ENCODE measurements around the gene PCGF1. TPM values are rescaled to one million over a fixed set of nuclear protein-coding genes. Genes with fewer than 3 reads are reported as not detected.

PCGF1 gene
- total and polyA plus RNA-seq, 2 experiments from 2014 or later: 10.9 to 14.2 TPM

DNA sequence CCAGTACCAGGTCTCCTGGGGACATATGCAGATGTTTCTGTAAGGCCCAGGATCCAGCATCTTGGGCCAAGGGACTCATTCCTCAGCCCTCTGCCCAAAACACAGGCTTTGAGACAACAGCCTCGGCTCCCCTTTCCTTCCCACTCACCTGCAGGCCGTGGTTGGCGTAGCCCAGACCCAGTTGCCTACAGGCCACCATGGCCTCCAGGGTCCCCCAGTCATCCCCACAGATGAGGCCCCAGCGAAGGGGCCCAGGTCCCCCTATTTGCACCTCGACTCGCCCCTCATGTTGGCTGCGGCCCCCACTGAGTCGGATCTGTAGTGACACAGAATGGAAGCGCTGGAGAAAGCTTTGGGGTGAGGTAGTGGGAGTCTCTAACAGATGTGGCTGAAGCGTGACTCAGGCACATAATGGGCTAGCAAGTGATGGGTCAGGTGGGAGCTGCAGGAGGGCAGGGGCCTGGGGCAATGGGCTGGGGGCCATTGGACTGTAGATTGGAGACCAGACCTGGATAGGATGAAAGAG, 28.0 kb upstream of the PCGF1 start:
- Histone ChIP-seq H3K9me3 (ENCODE audit: low read depth) (no peaks in the 10 kb centered on the region), H3K4me1 (ENCODE audit: low read depth) (peaks cover 4% of the 10 kb centered on the region), H3K4me3 (no peak overlapping the region), H3K36me3 (peaks cover 9% of the 10 kb centered on the region), H3K27ac (no peak overlapping the region), H3K27me3 (no peaks in the 10 kb centered on the region)
- TF ChIP-seq, protein P1, sequence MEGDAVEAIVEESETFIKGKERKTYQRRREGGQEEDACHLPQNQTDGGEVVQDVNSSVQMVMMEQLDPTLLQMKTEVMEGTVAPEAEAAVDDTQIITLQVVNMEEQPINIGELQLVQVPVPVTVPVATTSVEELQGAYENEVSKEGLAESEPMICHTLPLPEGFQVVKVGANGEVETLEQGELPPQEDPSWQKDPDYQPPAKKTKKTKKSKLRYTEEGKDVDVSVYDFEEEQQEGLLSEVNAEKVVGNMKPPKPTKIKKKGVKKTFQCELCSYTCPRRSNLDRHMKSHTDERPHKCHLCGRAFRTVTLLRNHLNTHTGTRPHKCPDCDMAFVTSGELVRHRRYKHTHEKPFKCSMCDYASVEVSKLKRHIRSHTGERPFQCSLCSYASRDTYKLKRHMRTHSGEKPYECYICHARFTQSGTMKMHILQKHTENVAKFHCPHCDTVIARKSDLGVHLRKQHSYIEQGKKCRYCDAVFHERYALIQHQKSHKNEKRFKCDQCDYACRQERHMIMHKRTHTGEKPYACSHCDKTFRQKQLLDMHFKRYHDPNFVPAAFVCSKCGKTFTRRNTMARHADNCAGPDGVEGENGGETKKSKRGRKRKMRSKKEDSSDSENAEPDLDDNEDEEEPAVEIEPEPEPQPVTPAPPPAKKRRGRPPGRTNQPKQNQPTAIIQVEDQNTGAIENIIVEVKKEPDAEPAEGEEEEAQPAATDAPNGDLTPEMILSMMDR (IDR thresholded peaks at IDR 0.05; ENCODE audit: low read depth, low read length): no peak
- DNase-seq (ENCODE audit: low read depth in 1 of 2, low spot score in 1 of 2): no peak

DNA sequence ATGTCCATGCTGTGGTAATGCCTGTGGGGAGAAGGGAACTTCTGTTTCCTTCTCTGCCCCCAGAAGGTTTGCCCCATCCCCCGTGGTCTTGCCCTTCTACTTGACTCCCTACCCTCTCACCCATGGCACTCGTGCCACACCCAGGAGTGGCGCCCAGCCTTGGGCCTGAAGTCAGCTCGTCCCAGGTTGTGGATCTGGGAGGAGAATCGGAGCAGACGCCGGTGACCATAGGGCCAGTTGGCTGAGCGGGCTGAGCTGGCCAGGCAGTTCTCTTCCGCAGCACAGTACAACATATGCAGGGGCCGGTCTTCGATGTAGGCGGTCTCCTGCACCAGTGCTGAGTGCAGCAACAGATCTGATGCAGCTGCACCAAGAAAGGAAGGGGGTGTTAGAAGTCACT, 26.9 kb upstream of the PCGF1 start:
- no peak overlapping the region for H3K27ac ChIP-seq
- TF ChIP-seq, protein P1 (IDR thresholded peaks at IDR 0.05; ENCODE audit: low read depth, low read length): no peak
- no peak for DNase-seq (ENCODE audit: low read depth in 1 of 2, low spot score in 1 of 2)
- no peaks in the 10 kb centered on the region for H3K9me3 ChIP-seq (ENCODE audit: low read depth)
- H3K4me3 ChIP-seq: no peak overlapping the region
- H3K4me1 ChIP-seq (ENCODE audit: low read depth): peaks cover 5% of the 10 kb centered on the region
- no peaks in the 10 kb centered on the region for H3K27me3 ChIP-seq
- H3K36me3 ChIP-seq: peaks cover 9% of the 10 kb centered on the region

DNA sequence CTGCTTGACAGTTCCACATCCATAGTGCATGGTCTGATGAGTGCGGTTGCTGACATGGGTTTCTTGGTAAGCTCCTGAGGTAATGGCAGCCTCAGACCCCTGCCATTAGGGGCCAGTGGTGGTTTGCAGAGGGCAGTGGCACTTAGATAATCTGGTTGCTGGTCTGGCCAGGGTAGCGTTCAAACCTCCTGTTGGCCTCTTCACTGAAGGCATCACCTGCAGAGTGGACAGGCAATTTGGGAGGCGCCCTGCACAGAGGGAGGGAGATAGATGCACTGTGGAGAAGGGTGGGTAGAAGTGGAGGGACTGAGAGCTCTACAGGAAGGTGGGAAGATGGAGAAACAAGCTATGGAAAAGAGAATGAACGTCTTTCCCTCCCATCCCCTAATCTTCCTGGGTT, 26.0 kb upstream of the PCGF1 start:
- Histone ChIP-seq H3K36me3 (peaks cover 9% of the 10 kb centered on the region), H3K4me1 (ENCODE audit: low read depth) (peaks cover 8% of the 10 kb centered on the region), H3K4me3 (no peak overlapping the region), H3K27ac (no peak overlapping the region), H3K27me3 (no peaks in the 10 kb centered on the region), H3K9me3 (ENCODE audit: low read depth) (no peaks in the 10 kb centered on the region)
- TF ChIP-seq, protein P1 (IDR thresholded peaks at IDR 0.05; ENCODE audit: low read depth, low read length): no peak
- DNase-seq (ENCODE audit: low read depth in 1 of 2, low spot score in 1 of 2): no peak

DNA sequence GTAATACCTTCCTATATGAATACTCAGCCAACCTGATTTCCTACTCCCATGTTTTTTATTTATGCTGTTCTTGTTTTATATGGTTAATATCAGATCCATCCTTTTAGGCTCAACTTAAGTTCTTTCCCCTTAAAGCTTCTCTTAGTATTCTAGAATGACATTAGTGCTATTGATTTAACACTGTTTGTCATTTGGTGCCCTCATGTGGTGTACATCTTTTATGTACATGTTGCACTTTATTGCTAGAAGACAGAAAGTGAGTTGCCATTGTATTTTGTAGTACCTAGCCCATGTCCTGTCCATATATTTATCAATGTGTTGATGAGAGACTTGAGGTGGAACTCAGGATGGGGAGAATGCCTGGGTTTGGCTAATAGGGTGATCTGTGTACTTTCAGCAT, 24.7 kb upstream of the PCGF1 start:
- Histone ChIP-seq H3K4me3 (no peak overlapping the region), H3K9me3 (ENCODE audit: low read depth) (no peaks in the 10 kb centered on the region), H3K27me3 (no peaks in the 10 kb centered on the region), H3K27ac (no peak overlapping the region), H3K36me3 (peaks cover 9% of the 10 kb centered on the region), H3K4me1 (ENCODE audit: low read depth) (peaks cover 9% of the 10 kb centered on the region)
- DNase-seq (ENCODE audit: low read depth in 1 of 2, low spot score in 1 of 2): peak in 1 of 2 donors; percentile 68
- TF ChIP-seq, protein P1 (IDR thresholded peaks at IDR 0.05; ENCODE audit: low read depth, low read length): peak; percentile 31

DNA sequence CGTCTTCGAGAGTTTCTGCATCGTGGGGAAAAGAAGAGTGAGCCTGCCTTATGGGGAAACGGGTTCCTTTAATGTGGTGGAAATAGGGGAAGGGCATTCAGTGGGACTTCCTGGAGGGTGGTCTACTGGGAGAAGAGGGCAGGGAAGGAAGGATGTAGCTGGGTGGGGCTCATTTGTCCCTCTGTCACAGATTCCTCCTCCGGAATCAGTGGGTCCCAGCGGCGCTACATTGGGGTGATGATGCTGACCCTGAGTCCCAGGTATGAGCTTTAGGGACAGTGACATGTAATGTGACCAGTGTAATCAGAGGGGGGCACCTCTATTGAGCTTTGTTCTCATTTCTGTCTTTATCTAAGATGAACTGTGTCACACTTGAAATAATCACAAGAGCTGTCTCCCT, 24.2 kb upstream of the PCGF1 start:
- no peak for DNase-seq (ENCODE audit: low read depth in 1 of 2, low spot score in 1 of 2)
- TF ChIP-seq, protein P1 (IDR thresholded peaks at IDR 0.05; ENCODE audit: low read depth, low read length): no peak

More for the DNA sequence above, 24.2 kb upstream of the PCGF1 start:
- H3K4me1 ChIP-seq (ENCODE audit: low read depth): peaks cover 9% of the 10 kb centered on the region
- no peak overlapping the region for H3K27ac ChIP-seq
- H3K4me3 ChIP-seq: no peak overlapping the region
- peaks cover 11% of the 10 kb centered on the region for H3K36me3 ChIP-seq
- no peaks in the 10 kb centered on the region for H3K27me3 ChIP-seq
- no peaks in the 10 kb centered on the region for H3K9me3 ChIP-seq (ENCODE audit: low read depth)
